ENCODE results near the gene TMEM184B.

TMEM184B gene

DNA sequence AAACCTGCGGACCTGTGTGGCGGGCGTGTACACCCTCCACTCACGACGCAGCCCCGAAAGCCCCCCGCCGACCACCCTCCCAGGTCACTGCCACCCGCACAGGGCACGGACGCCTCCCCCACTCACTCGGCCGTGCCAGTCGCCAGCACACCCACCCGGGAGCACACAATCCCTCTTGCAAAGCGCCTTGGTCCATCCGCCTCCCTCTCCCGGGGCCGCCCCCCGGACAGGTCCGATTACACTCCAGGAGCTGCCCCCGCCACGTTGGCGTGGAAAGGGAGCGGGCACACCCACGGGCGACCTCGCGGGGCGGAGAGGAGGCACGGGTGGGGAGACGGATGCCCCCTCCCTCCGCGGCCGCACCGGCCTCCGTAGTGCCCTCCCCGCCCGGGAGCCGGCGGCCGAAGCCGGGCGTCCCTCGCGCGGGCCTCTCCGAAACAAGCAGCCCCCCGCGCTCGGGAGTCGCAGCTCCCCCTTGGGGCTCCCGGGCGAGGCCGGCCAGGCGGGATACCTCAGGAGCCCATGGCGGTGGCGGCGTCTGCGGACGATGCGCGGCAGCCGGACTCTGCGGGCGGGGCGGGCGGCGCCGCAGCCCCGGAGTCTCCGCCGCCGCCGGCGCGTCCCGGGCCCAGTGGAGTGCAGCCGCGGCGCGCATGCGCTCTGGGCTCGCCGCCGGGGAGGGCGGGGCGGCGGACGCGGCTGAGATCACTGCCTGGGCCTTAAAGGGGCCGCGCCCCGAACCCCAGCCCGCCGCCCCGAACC is at the start of gene TMEM184B:
Gene TMEM184B, minus strand, starts transcription at position 638 of the 762 bp plus-strand sequence. CDS start 25,049 bp downstream, outside the sequence.
- TF ChIP-seq, protein P1, sequence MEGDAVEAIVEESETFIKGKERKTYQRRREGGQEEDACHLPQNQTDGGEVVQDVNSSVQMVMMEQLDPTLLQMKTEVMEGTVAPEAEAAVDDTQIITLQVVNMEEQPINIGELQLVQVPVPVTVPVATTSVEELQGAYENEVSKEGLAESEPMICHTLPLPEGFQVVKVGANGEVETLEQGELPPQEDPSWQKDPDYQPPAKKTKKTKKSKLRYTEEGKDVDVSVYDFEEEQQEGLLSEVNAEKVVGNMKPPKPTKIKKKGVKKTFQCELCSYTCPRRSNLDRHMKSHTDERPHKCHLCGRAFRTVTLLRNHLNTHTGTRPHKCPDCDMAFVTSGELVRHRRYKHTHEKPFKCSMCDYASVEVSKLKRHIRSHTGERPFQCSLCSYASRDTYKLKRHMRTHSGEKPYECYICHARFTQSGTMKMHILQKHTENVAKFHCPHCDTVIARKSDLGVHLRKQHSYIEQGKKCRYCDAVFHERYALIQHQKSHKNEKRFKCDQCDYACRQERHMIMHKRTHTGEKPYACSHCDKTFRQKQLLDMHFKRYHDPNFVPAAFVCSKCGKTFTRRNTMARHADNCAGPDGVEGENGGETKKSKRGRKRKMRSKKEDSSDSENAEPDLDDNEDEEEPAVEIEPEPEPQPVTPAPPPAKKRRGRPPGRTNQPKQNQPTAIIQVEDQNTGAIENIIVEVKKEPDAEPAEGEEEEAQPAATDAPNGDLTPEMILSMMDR (conservative IDR thresholded peaks at IDR 0.05; ENCODE audit: low read depth, low read length), result no peak
- H3K4me3 ChIP-seq (ENCODE audit: low read depth, low read length), result peak within 1 kb of the TSS; percentile 89
- DNase-seq (ENCODE audit: low read depth), result peak; percentile 74

DNA sequence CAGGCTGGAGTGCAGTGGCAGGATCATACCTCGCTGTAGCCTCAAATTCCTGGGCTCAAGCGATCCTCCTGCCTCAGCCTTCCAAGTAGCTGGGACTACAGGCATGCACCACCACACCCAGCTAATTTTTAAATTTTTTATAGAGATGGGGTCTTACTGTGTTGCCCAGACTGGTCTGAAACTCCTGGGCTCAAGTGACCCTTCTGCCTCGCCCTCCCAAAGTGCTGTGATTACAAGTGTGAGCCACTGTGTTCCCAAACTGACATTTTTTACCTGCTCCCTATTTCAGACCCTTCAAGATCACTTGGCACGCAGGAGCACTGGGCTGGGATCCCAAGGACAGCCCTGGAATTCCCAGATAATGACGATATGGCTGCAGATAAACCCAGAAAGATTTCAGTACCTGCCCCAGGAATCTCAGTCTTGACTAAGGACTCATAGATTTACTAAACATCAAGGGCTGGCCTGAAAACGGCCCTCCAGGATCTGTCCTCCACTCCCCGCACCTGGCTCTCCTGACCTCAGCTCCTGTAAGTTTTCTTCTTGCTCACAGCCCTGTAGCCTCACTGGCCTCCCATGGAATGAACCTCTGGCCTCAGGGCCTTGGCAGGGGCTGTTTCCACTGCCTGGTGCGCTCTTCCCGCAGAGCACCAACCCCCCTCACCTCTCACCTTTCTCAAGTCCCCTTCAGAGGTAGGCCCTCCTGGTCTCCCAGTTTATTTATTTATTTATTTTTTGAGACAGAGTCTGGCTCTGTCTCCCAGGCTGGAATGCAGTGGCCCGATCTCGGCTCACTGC is 48.0 kb upstream of the TMEM184B start:
- TF ChIP-seq, protein P1 (conservative IDR thresholded peaks at IDR 0.05; ENCODE audit: low read depth, low read length), result no peak
- DNase-seq (ENCODE audit: low read depth), result no peak
- no peak overlapping the region for H3K4me3 ChIP-seq (ENCODE audit: low read depth, low read length)

DNA sequence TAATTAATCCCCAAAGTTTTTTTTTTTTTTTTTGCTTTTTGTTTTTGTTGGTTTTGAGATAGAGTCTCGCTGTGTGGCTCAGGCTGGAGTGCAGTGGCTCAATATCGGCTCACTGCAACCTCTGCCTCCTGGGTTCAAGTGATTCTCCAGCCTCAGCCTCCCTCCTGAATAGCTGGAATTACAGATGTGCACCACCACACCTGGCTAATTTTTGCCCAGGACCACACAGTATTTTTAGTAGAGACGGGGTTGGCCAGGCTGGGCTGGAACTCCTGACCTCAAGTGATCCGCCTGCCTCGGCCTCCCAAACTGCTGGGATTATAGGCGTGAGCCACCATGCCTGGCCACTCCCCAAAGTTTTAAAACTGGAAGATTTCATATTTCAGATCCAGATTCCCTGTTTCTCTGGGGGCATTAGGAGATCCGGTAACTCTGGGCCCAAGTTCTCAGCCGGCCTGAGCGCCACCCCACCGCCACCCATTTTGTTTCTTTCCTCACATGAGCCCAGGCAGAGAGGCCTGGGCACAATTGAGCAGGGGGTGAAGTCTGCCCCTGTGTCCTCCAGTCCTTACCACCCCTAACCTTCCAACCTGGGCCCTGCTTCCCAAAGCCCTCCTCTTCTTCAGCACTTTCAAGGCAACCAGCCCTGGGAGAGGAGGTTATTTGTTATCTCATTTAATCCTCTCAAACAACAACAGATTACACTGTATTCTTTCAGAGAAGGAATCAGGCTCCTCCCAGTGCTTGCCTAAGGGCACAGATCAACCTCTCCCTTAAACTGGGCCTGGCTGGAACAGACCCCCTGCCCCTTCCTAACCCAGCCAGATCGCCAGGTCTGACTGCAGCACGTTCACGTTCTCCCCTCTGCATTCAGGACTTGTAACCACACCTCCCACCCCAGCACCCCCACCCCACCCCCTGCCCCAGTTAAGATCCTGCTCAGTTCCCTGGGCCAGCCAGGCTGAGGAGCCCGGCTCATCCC is 46.3 kb upstream of the TMEM184B start:
- no peak overlapping the region for H3K4me3 ChIP-seq (ENCODE audit: low read depth, low read length)
- no peak for DNase-seq (ENCODE audit: low read depth)
- TF ChIP-seq, protein P1 (conservative IDR thresholded peaks at IDR 0.05; ENCODE audit: low read depth, low read length), result no peak

DNA sequence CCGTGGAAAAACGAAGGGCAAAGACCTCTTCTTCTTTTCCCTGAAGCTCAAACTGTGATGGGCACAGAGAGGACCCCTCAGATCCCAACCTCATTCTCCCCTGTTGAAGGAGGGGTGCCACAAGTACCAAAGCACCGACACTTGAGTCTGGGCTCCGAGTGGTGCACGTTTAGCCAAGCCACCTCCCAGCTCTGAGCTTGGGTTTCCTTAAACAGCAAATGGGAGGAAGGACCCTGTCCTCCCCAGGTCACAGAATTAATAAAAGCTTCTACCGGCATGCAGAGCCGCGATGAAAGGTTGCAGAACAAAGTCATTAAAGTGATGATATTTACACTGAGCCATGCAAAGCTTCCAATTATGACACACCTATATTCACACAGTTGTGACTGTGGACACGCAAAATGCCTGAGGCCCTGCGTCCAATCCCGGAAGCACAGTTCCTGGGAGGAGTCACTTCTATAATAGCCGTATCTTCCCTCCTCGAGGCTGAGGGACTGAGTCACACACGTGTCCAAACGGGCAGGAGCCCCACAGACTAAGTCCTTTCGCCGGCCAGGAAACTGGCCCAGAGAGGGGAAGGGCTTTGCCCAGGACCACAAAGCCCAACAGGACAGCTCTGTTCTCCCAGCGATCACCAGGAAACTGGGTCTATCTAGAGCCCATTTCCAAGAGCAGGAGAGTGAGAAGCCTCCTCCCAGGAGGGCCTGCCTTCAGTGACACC is 45.3 kb upstream of the TMEM184B start:
- TF ChIP-seq, protein P1 (conservative IDR thresholded peaks at IDR 0.05; ENCODE audit: low read depth, low read length), result no peak
- peak; percentile 86 for DNase-seq (ENCODE audit: low read depth)
- peak overlapping the region; percentile 65 for H3K4me3 ChIP-seq (ENCODE audit: low read depth, low read length)

DNA sequence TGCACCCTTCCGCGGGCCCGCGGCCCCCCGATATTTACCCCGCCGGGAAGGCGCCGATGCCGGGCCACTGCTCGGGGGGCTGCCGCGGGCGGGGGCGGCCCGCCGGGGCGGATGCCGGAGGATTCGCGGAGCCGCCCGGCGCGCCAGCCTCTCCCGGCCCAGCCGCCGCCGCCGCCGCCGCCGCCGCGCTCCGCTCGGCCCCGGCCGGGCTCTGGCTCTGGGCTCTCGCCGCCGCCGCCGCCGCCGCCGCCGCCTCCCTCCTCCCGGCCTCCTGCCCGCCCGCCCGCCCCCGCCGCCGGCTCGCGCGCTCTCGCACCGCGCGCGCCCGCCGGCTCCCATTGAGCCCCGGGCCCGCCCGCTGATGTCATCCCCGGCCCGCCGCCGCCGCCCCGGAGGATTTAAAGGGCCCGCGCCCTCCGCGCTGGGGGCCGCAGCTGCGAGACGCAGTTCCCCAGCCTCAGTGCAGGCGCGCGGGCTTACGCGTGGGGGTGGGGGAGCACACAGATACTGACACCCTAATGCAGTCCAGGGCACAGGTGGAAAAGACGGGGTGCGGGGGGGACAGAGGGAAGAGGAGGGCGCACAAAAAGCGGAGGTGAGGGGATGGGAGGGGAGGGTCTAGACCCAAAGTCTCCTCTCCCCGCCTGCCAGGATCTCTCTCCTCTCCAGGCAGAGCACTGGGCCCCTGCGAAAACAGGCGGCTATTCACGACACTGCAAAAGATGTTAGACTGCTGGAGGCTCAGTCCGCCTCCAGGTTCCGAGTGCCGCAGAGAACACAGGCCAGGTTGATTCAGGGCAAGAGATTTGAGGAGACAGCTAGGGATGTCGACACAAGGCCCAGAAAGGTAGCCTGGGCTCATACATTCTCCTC is 44.5 kb upstream of the TMEM184B start, which contains the start of gene CSNK1E:
Gene CSNK1E, minus strand, starts transcription at position 312 of the 873 bp plus-strand sequence. CDS start 3,276 bp downstream, outside the sequence.
- TF ChIP-seq, protein P1 (conservative IDR thresholded peaks at IDR 0.05; ENCODE audit: low read depth, low read length), result no peak
- peak; percentile 59 for DNase-seq (ENCODE audit: low read depth)
- peak within 1 kb of the TSS; percentile 79 for H3K4me3 ChIP-seq (ENCODE audit: low read depth, low read length)

Measured in choroid plexus epithelial cell (primary cell).